Measurements from ENCODE around the gene ERAS.

DNA sequence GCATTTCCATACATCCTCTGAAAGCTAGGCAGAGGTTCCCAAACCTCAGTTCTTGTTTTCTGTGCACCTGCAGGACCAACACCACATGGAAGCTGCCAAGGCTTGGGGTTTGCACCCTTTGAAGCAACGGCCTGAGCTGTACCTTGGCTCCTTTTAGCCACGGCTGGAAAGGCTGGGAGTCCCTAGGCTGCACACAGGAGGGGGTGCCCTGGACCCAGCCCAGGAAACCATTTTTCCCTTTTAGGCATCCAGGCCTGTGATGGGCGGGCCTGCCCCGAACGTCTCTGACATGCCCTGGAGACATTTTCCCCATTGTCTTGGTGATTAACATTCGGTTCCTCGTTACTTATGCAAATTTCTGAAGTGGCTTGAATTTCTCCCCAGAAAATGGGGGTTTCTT lies 26.5 kb downstream of the ERAS start:
- TF ChIP-seq POLR2A (IDR thresholded peaks at IDR 0.05; ENCODE audit: low read depth, low read length) (no peak), POLR2AphosphoS5 (IDR thresholded peaks at IDR 0.05; ENCODE audit: low read depth, low read length) (no peak), TAF1 (IDR thresholded peaks at IDR 0.05; ENCODE audit: borderline replicate concordance, low read depth, low read length) (no peak)
